ENCODE results near the gene LKAAEAR1. TPM values are rescaled to one million over a fixed set of nuclear protein-coding genes. Genes with fewer than 3 reads are reported as not detected.

Gene LKAAEAR1
- polyA plus RNA-seq, 1 donor (not counting 4 experiments of a cell fraction or from before 2014, with no cell fraction given), result not detected

- Histone ChIP-seq H2AFZ (ENCODE audit: control insufficient read depth, low read length) (no peak overlapping the region), H3K27me3 (ENCODE audit: control insufficient read depth, extremely low read depth, insufficient read depth, low read length) (no peaks in the 10 kb centered on the region), H3K4me1 (ENCODE audit: control insufficient read depth, extremely low read depth, insufficient read depth, low read length) (peaks cover 13% of the 10 kb centered on the region), H3K9me1 (ENCODE audit: control insufficient read depth, extremely low read depth, insufficient read depth, low read length) (no peaks in the 10 kb centered on the region), H3K27ac (ENCODE audit: control insufficient read depth, insufficient read depth, low read length) (no peak overlapping the region), H4K20me1 (ENCODE audit: control insufficient read depth, extremely low read depth, insufficient read depth, low read length) (no peaks in the 10 kb centered on the region), H3K4me2 (ENCODE audit: control insufficient read depth, extremely low read depth, insufficient read depth, low read depth, low read length) (no peak overlapping the region), H3K9me3 (ENCODE audit: control insufficient read depth, low read depth, low read length) (no peaks in the 10 kb centered on the region), H3K9ac (ENCODE audit: control insufficient read depth, extremely low read depth, insufficient read depth, low read length) (no peak overlapping the region), H3K79me2 (ENCODE audit: control insufficient read depth, insufficient read depth, low read length) (peaks cover 2% of the 10 kb centered on the region), H3K36me3 (ENCODE audit: control insufficient read depth in 2 of 2, extremely low read depth in 1 of 2, insufficient read depth in 2 of 2, low read length in 2 of 2) (peaks cover 0 to 10% of the 10 kb centered on the region in 2 experiments), H3K4me3 (ENCODE audit: control insufficient read depth in 2 of 3, extremely low read depth in 1 of 3, insufficient read depth in 2 of 3, low read depth in 1 of 3, low read length in 3 of 3) (no peak overlapping the region)
- FAIRE-seq (no peak), DNase-seq (ENCODE audit: low read depth, low spot score) (no peak)
- dilution Hi-C loops (cut with MboI; ENCODE audit: extremely low pct_ligation_motif_present, low sequenced_read_pairs), result no loop called here
- TF ChIP-seq CTCF (optimal IDR thresholded peaks at IDR 0.05 in 1 of 3, IDR thresholded peaks at IDR 0.05 in 1 of 3, conservative IDR thresholded peaks at IDR 0.05 in 1 of 3; ENCODE audit: extremely low read depth in 1 of 3, insufficient read depth in 2 of 3, low read length in 3 of 3) (no peak), EZH2 (IDR thresholded peaks at IDR 0.05; ENCODE audit: low read length) (no peak)
These were observed 9.9 kb downstream of the LKAAEAR1 start for GRCh38 chr20:64074184-64074789.

GRCh38 chr20:64073476-64074183, 10.6 kb downstream of the LKAAEAR1 start:
- Histone ChIP-seq H2AFZ (ENCODE audit: control insufficient read depth, low read length) (no peak overlapping the region), H3K9me3 (ENCODE audit: control insufficient read depth, low read depth, low read length) (no peaks in the 10 kb centered on the region), H3K27me3 (ENCODE audit: control insufficient read depth, extremely low read depth, insufficient read depth, low read length) (no peaks in the 10 kb centered on the region), H3K9ac (ENCODE audit: control insufficient read depth, extremely low read depth, insufficient read depth, low read length) (no peak overlapping the region), H3K9me1 (ENCODE audit: control insufficient read depth, extremely low read depth, insufficient read depth, low read length) (no peaks in the 10 kb centered on the region), H3K36me3 (ENCODE audit: control insufficient read depth in 2 of 2, extremely low read depth in 1 of 2, insufficient read depth in 2 of 2, low read length in 2 of 2) (peaks cover 0 to 10% of the 10 kb centered on the region in 2 experiments), H3K4me2 (ENCODE audit: control insufficient read depth, extremely low read depth, insufficient read depth, low read depth, low read length) (no peak overlapping the region), H3K4me1 (ENCODE audit: control insufficient read depth, extremely low read depth, insufficient read depth, low read length) (peaks cover 9% of the 10 kb centered on the region), H3K27ac (ENCODE audit: control insufficient read depth, insufficient read depth, low read length) (no peak overlapping the region), H3K4me3 (ENCODE audit: control insufficient read depth in 2 of 3, extremely low read depth in 1 of 3, insufficient read depth in 2 of 3, low read depth in 1 of 3, low read length in 3 of 3) (no peak overlapping the region), H4K20me1 (ENCODE audit: control insufficient read depth, extremely low read depth, insufficient read depth, low read length) (no peaks in the 10 kb centered on the region), H3K79me2 (ENCODE audit: control insufficient read depth, insufficient read depth, low read length) (peaks cover 2% of the 10 kb centered on the region)
- no peak for TF ChIP-seq CTCF (optimal IDR thresholded peaks at IDR 0.05 in 1 of 3, IDR thresholded peaks at IDR 0.05 in 1 of 3, conservative IDR thresholded peaks at IDR 0.05 in 1 of 3; ENCODE audit: extremely low read depth in 1 of 3, insufficient read depth in 2 of 3, low read length in 3 of 3)
- TF ChIP-seq EZH2 (IDR thresholded peaks at IDR 0.05; ENCODE audit: low read length), result no peak
- dilution Hi-C loops (cut with MboI; ENCODE audit: extremely low pct_ligation_motif_present, low sequenced_read_pairs), result no loop called here
- DNase-seq (ENCODE audit: low read depth, low spot score) (no peak), FAIRE-seq (no peak)
